GM18907 (cell line): ENCODE results near the gene RPAP3.

Experiments
- ATAC-seq: cut with Tn5 transposase; IDR thresholded peaks from one replicate; pipeline ENCODE4 v1.9.1; 2021; ENCODE audit warnings: mild to moderate bottlenecking, moderate library complexity; ENCODE audit not compliant: unreplicated experiment

RPAP3 gene, protein sequence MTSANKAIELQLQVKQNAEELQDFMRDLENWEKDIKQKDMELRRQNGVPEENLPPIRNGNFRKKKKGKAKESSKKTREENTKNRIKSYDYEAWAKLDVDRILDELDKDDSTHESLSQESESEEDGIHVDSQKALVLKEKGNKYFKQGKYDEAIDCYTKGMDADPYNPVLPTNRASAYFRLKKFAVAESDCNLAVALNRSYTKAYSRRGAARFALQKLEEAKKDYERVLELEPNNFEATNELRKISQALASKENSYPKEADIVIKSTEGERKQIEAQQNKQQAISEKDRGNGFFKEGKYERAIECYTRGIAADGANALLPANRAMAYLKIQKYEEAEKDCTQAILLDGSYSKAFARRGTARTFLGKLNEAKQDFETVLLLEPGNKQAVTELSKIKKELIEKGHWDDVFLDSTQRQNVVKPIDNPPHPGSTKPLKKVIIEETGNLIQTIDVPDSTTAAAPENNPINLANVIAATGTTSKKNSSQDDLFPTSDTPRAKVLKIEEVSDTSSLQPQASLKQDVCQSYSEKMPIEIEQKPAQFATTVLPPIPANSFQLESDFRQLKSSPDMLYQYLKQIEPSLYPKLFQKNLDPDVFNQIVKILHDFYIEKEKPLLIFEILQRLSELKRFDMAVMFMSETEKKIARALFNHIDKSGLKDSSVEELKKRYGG

DNA sequence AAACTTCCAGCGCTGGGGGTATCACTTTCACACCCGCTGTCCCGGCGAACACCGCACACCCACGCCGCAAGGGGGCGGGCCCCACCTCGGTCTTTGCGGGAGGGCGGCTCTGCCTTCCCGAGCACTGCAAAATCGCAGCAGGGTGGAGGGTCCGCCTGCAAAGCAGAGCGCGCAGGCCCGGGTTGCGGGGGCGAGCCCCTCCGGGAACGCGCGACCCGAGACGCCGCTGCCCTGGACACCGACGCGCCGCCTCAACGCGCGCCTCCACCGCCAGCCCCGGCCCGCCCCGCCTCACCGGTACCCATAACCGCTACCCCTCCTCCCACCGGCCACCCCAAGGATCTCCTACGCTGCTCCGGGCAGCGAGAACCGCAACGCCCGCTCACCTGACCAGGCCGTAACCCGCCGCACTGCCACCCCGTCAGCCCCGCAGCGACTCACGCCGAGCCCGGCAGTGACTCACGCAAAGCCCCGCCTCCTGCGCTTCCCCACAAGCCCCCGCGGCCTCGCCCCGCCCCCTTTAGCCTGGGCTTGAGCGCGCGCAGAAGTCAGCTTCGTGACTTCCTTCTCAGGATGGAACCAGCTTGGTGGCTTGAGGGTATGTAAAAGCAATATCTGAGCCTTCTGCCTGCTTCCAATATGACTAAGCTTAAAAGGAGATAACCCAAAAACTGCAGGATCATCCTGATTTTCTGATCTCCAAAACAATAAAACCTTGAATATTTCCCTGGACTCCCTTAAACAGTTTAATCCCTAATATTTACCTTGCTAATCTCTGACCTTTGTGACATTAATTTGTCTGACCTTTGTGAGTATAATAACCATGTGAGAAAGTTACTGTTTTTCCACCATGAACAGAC is at the start of gene RPAP3:
Gene RPAP3 (minus strand): TSS at position 465 of the 860 bp plus-strand sequence. CDS start 3,190 bp downstream, outside the sequence.
- ATAC-seq: peak; percentile 85

DNA sequence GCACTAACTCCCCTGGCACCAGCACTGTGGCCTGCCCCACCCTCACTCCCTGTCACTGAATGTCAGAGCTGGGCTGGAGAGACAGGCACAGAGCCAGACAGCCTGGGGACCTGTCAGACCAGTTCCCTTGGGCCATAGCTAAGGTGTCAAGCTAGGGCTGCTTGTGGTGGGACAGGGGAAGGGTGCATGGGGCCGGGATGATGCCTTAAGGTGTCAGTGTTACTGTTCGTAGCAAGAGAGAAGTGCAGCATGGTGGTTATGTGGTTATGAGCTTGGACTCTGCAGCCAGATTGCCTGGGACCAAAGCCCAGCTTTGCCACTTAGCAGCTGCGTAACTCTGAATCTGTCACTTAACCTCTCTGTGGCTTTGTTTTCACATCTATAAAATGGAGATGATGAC is 49.1 kb upstream of the RPAP3 start:
- peak; percentile 19 for ATAC-seq

DNA sequence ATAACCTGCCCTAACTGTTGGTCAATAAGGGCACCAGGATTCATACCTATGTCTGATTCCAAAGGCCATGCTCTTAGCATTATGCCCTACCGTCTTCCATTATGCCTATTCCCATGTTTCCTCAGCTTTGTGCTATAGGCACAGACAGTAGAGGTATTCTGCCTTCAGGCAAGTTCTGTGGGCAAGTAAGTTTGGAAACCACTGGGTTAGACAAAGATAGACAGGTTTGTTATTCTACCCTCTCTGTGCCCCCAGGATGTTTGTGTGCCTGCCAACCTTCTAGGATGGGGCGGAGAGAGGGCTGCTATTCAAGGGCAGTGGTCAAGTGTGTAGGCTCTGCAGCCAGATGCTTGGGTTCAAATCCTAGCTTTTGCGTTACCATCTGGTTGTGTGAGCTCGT is 48.3 kb upstream of the RPAP3 start:
- ATAC-seq: no peak

DNA sequence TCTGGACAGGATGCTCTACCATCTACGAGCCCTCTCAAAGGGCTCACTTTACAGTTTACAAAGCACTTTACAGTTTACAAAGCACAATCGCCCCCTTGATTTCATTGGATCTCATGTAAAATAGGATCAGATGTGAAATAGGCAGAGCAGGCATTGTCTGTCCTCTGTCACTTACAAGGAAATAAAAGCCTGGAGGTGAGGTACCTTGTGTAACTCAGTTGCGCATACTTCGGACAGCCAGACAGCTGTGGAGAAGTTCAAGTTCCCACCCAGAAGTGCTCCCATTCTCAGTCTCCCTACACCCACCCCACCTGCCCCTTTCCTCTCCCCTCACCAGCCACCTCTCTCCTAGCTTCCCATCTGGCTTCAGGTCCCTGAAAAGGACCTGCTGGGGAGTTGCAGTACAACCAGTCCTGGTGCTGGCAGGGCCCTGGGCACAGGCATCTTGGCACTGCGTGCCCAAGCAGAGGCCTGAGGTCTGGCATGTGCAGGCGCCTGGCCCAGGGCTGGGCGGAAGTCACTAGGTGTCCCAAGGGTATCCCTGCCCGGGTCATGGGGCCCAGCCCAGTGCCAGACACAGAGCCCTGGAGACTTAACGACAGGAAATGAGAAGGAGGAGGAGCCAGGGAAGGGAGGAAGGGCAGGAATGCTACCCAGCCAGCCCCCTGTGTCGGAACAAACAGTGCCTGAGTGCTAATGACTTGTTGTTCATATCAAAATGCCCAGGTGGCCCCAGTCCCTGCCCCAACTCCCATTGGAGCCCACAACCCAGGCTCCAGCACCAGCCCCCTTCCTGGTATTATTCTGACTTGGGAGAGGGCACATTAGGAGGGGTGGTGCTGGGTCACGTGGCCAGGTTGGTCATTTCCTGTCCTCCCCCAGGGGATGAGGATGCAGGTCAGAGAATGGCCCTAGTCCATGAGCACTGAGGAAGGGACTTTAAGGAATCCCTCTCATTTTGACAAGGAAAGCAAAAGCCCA is 47.5 kb upstream of the RPAP3 start:
- ATAC-seq: no peak

GRCh38 chr12:47752552-47752951 is 46.7 kb upstream of the RPAP3 start:
- ATAC-seq: no peak

DNA sequence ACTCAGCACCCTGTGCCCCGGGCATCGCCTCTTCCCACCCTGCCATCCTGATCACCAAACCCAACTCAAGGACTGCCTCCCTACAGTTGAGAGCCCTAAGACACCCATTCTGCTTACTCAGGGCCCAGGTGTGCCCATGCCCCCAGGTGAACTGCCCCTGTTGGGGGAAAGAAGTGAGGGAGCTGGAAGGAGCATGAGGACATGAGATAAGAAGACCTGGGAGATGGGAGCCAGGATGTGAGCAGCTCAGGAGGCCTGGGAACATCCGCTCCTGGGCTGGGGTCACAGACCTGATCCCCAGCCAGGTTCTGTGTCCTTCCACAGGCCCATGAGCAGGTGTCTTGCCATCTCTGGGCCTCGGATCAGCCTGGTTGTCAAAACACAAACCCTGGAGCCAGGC is 46.3 kb upstream of the RPAP3 start:
- no peak for ATAC-seq

DNA sequence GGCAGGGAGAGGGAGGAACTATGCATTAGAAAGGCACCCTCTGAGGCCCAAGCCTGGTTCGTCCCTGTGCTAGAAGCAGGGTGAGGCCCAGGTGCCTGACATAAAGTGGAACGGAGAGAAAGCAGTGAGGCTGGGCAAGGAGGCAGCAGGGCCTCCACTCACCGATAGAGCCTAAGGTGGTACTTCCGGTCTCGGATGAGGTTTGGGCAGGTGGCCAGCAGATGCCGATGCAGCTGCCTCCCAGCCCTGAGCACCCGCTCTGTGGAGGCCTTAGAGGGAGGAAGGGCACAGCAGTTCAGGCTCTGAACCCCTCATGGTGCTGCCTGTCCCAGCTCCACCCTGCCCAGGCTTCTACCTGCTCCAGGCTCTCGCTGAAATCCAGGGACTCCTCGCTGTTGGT is 45.7 kb upstream of the RPAP3 start:
- no peak for ATAC-seq

- no peak for ATAC-seq
These were observed 45.2 kb upstream of the RPAP3 start for GRCh38 chr12:47750916-47751470.

DNA sequence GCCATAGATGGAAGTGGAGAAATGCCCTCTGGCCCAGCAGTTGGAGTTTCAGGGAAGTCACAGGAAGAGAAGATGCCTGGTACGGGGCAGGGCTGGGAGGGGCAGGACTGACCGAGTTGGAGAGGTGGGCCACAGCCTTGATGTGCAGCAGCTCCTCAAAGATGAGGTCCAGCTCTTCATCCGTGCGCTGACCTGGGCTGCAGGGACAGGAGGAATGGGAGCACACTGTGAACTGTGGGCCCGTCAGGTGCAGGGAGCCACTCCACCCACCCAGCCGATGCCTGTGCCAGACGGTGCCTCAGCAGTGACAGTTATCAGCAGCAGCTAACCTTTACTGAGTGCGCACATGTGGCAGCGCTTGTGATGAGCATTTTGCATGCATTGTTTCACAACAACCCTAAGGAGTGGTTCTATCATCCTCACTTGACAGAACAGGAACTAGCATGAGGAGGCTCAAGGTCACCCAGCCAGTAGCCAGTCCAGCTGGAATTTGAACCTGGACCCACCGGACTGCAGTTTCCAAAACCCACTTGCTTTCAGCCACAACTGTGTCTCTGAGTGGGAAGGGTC is 44.5 kb upstream of the RPAP3 start:
- no peak for ATAC-seq

GRCh38 chr12:47748899-47749298 is 43.1 kb upstream of the RPAP3 start:
- ATAC-seq: no peak

DNA sequence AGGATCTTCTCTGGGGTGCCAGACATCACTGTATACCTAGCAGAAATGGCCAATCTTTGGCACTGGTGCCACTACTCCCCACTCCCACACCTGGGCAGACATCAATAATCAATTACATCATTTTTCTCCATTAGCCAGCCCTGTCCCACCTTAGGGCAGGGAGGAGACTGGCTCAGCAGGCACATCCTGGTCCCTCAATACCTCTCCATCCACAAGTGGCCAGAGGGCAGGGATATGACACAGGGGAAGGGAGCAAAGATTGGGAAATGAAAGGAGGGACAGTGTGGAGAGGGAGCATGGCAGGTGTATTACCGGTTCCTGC is 42.6 kb upstream of the RPAP3 start:
- no peak for ATAC-seq

DNA sequence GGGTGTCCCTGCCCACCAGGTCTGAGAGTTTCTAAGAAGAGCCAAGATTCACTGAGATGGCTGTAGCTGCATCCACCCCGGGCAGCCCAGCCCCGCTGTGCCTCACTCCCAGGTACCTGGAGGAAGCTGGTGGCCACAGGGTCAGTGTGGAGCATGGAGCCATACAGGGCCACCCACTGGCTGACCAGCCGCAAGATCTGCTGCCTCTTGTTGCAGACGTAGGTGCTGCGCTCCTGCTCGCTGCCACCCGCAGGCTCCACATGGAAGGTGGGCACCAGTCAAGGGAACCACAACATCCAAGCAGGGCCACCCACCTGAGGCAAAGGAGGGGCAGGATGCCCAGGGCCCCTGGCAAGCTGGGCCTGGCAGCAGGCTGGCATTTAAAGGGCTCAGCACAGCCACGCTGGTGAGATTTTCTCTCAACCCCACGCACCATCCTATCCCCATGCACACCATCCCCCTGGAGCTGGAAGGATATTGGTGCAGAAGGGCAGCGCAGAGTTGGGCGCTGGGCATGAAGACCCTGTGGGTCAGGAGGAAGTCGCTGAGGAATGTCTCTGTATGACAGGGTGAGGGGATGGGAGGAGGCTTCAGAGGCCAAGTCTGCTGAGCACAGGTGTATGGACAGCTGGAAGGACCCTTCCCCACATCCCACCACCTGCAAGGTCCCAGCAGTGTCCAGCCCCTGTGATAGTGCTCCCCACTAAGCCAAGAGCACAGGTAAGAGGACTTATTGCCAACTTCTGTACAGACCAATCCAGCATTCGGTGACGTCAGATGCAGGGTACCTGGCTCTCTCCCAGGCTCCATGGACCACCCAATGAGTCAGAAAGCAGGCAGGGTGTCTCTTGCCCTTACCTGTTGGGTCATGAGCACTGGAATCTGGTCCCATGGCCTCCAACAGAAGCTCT is 42.0 kb upstream of the RPAP3 start:
- ATAC-seq: no peak

GRCh38 chr12:47747126-47747525 is 41.3 kb upstream of the RPAP3 start:
- peak; percentile 35 for ATAC-seq

DNA sequence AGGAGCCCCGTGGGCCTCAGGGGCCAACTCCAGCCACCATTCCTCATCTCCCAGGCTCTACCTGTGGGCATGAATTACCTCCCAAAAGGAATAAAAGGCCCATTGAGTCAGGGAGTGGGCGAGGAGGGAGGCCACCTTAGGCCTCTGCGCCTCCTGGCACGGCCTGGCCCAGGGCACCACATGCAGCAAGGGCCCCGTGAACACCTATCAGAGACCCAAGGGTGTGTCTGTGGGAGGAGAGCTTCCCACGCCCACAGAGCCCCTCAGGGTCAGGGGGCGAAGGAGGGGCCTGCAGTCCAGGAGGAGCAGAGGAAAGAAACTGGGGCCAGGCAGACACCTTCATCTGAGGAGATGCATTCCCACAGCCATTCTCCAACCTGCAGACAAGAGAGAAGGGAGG is 40.7 kb upstream of the RPAP3 start:
- no peak for ATAC-seq

DNA sequence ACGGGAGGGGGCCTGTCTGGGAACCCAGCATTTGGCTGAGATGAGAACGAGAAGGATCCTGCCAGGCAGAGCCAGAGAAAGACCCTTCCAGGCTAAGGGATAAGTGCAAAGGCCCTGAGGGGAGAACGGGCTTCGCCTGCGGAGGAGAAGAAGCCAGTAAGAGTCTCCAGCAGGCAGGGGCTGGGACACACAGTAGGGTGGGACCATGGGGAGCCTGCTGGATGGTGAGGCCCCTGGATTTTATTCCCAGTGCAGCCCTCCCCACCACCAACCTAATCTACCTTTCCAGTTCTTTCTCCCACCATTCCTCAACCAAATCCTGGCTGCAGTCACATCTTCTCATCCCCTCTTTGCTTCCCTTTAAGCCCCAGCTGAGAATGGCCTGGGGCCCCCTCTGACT is 40.2 kb upstream of the RPAP3 start:
- no peak for ATAC-seq

DNA sequence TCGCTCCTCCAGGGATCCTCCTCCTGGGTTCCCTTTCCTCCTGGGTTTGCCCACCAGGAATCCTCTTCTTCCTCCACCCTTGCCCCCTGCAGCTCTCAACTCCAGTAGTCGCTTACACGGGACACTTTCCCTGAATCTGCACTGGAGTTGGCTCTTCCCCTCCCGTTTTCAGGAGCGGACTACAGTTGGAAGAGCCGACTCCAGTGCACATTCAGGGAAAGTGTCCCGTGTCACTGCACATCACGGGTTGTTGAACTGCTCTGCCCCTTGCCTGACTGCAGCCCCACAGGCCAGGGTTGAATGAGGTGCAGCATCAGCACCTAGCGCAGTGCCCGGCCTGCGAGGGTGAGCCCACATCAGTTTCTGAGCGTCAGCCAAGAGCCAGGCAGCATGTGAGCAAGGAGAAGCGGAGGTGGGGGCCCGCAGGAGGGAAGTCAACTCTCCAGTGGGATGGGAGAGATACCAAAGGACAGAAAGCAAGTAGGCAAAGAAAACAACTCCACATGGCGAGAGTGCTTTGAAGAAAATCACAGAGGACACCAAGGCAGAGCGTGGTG is 39.7 kb upstream of the RPAP3 start:
- ATAC-seq: no peak

DNA sequence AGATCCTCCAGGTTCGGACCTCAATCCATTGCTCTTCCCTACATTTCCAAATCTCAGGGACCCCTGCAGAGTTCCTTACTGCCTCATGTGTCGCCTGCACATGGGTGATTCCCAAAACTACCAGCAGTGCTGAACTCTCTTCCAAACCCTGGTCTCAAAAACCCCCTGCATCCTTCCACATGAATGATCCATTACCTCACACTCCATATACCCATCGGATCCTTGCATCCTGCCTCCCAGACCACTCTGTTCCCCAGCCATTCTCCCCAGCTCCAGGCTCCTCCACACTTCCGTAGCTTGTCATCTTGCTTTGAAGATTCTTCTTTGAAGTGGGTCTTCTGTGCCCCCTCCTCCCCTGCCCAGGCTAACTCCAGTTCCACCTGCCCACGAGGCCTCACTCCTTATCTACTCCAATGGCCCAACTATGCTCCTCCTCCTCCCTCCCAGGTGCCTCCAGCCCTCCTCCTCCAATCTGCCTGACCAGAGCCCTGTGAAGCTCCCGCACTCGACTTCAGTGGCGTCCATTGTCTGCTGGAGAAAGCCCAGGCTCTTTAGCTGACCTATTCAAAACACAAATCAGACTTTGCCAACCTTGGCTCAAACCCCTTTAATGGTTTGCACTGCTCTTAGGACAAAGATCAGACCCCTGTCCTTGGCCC is 39.1 kb upstream of the RPAP3 start:
- ATAC-seq: no peak
